Suppressor macrophage treated with lipopolysaccharide for 1 hour (primary cell): ENCODE data around the gene DUSP3.
"Not testable (repeated sequence)": the region's sequence is repeated elsewhere in the genome, so short reads cannot be mapped to it uniquely, and the experiment has no call there.

ENCODE experiments used
- DNase-seq, 3 donors: peaks; one replicate each; pipeline ENCODE4 v3.0.0-alpha.2; 2020 to 2022

Gene DUSP3

GRCh38 chr17:43800736-43801135 is 22.0 kb upstream of the DUSP3 start:
- DNase-seq: no peak

DNA sequence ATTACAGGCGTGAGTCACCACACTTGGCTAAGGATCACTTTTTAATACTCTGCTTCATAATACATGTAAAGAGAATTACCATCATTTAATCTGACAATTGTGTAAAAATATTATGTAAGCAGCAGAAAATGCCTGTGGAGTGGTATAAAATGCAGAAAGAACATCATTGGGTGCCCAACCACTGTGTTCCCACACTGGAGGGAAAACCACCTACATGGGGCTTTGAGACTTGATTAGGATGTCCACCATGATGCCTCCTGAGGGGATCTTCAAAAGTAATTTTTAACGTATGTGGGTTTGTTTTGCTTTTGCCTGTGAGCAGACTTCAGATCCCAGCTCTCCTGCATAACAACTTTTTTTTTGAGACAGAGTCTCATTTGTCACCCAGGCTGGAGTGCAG is 20.3 kb upstream of the DUSP3 start:
- DNase-seq: no peak

DNA sequence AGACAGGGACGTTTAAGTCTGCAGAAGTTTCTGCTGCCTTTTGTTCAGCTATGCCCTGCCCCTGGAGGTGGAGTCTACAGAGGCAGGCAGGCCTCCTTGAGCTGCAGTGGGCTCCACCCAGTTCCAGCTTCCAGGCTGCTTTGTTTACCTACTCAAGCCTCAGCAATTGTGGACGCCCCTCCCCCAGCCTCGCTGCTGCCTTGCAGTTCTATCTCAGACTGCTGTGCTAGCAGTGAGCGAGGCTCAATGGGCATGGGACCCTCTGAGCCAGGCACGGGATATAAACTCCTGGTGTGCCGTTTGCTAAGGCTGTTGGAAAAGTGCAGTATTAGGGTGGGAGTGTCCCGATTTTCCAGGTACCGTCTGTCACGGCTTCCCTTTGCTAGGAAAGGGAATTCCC is 19.2 kb upstream of the DUSP3 start:
- not testable (repeated sequence) for DNase-seq

GRCh38 chr17:43792668-43793067 is 13.9 kb upstream of the DUSP3 start:
- not testable (repeated sequence) for DNase-seq

DNA sequence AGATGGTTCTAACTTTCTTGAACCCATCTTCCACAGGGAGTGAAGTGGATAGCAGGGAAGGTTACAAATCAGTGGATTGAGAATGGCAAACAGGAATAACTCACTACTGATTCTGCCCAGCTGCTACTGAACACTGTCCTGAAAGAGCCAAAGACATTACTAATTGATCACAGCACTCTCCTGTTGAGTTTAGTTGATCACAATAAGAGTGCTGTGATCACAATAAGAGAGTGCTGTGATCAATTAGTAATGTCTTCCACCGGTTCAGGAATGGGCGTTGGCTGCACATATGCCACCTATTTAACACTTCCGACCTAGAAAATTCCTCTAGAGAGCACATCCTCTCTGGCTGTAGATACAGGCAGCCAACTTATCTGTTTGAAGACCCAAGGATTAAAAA is 12.8 kb upstream of the DUSP3 start:
- no peak for DNase-seq

- DNase-seq: no peak
These were observed 11.6 kb upstream of the DUSP3 start for GRCh38 chr17:43790311-43790940.

GRCh38 chr17:43789482-43789881 is 10.7 kb upstream of the DUSP3 start:
- DNase-seq: no peak

DNA sequence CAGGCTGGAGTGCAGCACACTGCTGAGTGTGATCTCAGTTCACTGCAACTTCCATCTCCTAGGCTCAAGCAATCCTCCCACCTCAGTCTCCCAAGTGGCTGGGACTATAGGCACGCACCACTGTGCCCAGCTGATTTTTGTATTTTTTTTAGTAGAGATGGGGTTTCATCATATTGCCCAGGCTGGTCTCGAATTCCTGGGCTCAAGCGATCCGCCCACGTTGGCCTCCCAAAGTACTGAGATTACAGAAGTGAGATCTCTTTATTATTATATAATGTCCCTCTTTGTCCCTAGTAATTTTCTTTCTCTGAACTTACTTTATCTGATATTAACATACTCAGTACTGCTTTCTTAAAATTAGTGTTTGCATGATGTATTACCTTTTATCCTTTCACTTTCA is 9.8 kb upstream of the DUSP3 start:
- no peak for DNase-seq

- DNase-seq: peak; percentile 72 to 84 (median 82)
These were observed 9.0 kb upstream of the DUSP3 start for GRCh38 chr17:43787728-43788127.

DNA sequence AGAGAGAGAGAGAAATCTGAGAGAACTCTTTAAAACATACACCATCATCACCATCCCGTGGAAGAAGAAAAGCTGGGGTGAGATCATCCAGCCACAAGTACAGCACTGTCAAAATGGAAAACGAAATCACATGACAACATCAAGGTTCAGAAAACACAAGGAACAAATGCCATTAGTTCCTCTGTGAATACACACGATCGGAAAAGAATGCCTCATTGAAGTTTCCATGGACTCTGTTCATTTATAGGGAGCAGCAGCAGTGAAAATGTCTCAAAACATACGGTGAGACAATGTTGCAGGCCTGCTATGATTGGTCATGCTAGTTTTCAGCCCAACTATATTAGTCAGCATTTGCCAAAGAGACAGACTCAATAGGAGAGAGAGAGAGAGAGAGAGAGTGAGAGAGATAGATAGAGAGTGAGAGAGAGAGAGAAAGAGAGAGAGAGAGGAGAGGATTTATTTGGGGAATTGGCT is 5.9 kb upstream of the DUSP3 start:
- DNase-seq: peak; percentile 52 to 67 (median 54)

GRCh38 chr17:43784068-43784467 is 5.3 kb upstream of the DUSP3 start:
- peak; percentile 47 to 65 (median 64) for DNase-seq

- peak; percentile 31 to 57 (median 49) for DNase-seq
These were observed 4.3 kb upstream of the DUSP3 start for GRCh38 chr17:43782913-43783680.

GRCh38 chr17:43780135-43780534 is 1.4 kb upstream of the DUSP3 start, which contains the start of gene CFAP97D1:
Gene CFAP97D1, plus strand, starts transcription at chr17:43780435. Its CDS starts 28 bp downstream, at chr17:43780463.
- no peak for DNase-seq

DNA sequence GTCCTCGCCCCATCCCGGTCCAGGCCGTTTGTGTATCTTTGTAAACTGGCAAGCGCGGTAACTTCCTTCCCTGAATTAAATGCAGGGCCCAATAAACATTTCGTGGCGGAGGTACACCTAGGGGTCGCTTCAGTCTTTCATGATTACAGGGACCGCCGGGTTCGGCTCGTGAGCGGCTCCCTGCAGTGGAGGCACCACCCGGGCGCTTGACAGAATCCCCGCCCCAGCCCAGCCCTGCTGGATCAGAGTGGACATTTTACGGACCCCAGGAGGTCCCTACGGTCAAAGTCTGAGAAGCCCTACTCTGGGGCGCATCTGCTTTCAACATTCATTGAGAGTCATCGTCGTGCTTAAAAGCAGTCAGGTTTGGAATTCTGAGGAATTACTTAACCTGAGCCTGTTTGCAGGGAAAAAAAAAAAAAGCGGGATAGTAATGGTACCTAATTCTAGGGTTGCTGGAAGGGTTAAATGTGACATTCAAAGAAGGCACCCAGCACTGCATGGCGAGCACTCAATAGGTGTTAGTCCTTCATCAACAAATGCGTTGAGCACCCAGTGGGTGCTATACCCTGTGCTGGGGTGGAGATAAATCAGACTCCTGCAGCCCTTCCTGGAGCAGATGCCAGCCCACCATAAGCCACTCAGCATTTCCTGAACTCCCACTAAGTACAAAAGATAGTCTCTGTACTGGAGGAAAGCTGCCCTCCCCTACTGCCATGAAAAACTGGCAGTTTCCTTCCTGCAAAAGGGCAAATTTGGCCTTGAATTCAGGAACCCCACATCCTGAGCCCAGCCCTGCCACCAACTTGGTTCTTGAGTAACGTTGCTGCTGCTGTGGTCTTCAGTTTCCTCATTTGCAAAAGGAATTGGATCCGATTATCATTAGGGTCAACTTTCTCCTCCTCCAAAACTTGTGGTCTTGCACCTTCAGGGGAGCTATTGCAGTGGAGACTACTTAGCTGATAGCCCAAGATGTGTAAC is 658 bp upstream of the DUSP3 start:
- DNase-seq: peak; percentile 50 to 61 (median 55)

DNA sequence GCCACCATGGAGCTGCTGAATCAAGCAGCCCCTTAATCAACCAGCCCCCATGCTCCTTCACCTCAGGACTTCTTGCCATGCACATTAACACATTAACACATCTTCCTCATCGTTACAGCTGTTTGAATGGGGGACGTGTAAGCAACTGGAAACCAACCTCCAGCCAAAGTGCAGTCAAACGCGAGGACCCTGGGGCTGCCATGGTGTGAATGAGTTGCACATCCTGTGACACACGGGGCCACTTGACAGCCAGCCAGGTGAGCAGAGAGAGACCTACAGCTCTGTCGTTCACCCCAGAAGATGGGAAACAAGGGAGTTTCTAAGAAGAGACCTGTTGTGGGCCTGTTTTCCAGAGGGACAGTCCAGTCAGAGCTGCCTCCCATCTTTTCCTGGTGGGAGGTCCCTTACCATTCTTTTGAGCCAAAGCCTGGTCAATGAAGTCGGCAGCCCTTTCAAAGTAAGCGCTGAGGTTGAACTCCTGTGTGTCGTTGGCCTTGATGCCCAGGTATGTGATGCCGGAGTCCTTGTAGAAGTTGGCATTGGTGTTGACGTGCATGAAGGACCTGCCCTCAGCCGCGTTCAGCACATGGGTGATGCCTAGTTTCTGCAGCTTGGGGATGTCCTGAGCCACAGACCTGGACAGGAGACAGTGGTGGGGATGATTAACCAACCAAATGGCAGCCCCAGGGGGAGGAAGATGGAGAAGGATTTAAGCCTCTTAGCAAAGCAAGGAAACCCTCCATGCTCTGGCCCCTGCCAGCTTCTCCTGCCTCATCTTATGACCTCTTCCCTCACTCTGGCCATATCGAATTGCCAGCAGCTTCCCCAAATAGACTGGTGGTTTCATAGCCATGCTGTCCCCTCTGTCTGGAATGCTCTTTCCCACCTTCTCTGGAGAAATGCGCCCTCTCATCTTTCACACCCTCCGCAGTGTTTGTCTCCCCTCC is 4.2 kb downstream of the DUSP3 start:
- DNase-seq: no peak

DNA sequence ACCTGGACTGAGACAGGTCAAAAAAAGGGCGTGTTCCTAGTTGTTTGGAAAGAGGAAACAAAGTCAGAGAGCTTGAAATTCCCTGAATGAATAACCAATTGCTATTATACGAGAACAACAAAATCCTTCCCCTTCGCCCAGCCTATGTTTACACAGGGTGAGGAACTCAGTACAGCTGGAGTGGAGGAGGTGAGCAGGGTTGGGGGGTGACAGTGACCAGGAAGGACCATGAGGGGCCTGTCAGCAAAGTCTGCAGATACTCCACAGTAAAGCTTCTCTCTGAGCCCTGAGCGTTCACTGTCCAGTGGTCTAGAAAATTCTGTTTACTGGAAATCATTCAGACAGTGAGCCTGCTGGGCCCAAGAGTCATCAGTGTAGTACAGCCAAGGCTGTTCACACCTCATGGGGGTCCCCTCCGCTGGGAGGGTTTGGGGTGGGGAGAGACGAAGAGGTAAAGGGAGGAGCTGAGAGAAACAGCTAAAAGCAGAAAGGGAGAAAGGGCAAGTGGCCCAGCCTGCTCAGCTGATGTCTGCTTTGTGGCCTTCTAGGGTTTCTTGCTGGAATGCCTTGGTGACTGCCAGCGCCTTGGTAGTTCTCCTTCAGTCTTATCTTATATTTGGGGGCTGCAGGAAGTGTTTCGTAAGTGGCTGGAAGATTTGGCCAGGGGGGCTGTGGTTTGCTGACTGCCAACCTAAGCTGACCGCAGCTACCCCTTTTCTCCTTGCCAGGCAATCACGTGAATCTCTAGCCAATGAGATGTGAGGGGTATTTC is 5.7 kb downstream of the DUSP3 start:
- DNase-seq: peak; percentile 49 to 68 (median 53)

GRCh38 chr17:43771463-43771862 is 7.3 kb downstream of the DUSP3 start:
- DNase-seq: no peak

- DNase-seq: no peak
These were observed 7.8 kb downstream of the DUSP3 start for GRCh38 chr17:43770957-43771356.

GRCh38 chr17:43769859-43770258 is 8.9 kb downstream of the DUSP3 start:
- no peak for DNase-seq

DNA sequence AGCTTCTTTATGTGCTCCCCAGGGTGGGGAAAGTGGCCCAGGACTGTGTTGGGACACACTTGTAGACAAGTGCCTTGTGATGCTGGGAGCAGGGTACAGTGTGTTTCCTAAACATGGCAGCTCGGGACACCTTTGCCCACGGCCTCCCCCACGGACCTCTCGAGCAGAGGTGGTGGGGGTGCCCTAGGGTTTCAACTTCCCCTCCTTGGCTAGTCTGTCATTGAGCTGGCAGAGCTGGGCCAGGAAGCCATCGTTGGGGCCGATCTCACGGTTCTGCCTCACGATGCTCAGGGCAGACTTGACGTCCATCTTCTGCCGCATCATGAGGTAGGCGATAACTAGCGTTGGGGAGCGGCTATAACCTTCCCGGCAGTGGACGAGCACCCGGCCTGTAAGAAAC is 9.4 kb downstream of the DUSP3 start:
- DNase-seq: peak in 1 of 3 donors; percentile 56

- DNase-seq: no peak
These were observed 9.8 kb downstream of the DUSP3 start for GRCh38 chr17:43768943-43769342.
